HG02973 (cell line): ENCODE results near the gene EIF2S3.

Experiments used
- ATAC-seq: cut with Tn5 transposase; IDR thresholded peaks from one replicate; pipeline ENCODE4 v1.9.1; 2021; ENCODE audit warnings: moderate library complexity; ENCODE audit not compliant: unreplicated experiment

The EIF2S3 gene

GRCh38 chrX:24125028-24125612, 70.4 kb downstream of the EIF2S3 start:
- ATAC-seq = no peak
